Nucleus accumbens (tissue), 56 donors: ENCODE results near the gene PIK3R1.
A peak's percentile ranks its signal among the peaks of the same experiment; 100 is the strongest.
"Not testable (repeated sequence)": the region's sequence is repeated elsewhere in the genome, so short reads cannot be mapped to it uniquely, and the experiment has no call there.

Experiments used
- DNase-seq, 56 donors: peaks; one replicate each; lab custom pipeline; 2025; lab: John Stamatoyannopoulos, UW

The PIK3R1 gene

DNA sequence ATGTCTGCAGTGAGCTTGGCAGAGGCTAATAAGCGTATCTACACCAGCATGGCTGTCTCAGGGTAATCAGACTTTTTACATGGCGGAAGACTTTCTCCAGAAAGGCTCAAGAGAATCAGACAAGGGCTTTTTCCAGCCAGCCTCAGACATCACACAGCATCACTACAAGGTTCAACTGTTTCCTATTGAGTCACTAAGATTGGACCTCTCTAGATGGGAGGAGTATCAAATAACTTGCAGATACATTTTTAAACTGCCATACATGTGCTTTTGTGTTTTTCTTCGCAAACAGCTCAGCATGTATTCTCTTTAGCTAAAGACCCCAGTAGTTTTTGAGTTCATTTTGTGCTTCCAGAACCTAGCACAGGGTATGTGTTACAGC, 22.9 kb upstream of the PIK3R1 start:
- no peak for DNase-seq

DNA sequence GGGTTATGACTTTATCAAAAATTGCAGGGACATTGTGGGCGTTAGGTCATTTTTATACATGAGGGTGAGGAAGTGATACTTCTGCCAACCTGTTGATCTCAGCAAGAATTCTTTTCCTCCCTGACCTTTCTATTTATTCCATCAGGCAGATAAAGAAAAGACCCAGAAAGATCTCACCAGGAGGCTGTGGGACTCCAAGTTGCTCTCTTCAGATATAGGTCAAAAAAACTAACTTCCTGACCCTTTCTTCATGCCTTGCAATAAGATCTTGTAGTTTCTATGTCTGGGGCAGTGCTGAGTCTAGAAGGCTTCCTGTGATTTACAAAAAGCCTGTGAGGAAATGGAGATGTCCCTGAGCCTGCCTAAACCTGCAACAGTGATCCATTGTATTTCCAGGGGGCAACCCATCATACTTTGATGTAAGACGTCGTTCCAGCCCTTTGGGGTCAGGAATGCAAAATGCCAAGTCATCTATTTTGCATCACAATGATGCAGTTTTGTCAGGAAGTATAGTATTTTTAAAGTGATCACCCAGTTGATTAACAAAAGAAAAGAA, 22.0 kb upstream of the PIK3R1 start:
- DNase-seq = no peak

DNA sequence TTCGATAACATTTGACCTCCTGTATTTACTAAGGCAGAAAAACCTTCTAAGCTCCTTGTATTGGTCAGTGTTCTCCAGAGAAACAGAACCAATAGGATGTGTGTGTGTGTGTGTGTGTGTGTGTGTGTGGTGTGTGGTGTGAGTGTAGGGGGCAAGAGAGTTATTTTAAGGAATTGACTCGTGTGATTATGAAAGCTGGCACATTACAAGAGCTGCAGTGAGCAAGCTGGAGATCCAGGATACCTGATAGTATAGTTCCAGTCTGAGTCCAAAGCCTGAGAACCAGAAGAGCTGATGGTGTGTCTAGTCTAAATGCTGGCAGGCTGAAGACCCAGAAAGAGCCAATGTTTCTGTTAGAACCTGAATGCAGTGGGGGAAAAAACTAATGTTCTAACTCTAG, 21.2 kb upstream of the PIK3R1 start:
- DNase-seq = no peak

DNA sequence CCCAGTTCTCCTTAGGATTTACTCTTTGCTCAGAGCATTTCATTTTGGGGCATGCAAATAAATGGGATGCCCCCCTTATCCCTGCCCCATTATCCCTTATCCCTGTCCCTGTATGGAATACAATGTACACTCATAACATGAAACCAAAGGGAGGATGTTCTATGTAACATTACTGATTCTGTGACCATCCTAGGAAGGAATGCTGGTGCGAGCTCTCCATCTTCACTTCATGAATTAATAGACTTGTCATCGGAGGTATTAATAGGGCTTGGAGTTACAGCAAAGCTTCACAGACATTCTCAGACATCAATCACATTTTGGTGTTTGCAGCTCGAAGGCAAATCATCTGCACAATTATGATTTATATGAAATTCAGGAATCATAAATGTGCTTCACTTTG, 20.4 kb upstream of the PIK3R1 start:
- no peak for DNase-seq

DNA sequence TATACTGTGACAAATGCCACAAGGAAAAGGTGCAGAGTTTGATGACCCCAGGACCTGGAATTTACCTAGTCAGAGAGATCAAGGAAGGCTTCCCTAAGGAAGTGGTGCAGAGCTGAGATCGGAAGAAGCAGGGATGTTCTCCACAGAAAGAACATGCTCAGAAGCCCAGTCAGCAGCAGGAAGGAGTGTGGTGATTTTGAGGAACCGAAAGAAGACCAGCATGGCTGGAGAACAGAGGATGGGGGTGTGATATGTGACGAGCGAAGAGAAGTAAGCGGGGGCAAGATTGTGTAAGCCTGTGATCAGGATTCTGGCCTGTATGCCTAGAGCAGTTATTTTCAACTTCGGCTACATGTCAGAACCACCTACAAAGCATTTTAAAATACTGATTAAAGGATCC, 18.7 kb upstream of the PIK3R1 start:
- peak in 13 of 56 donors; percentile 4 to 40 (median 20) for DNase-seq

DNA sequence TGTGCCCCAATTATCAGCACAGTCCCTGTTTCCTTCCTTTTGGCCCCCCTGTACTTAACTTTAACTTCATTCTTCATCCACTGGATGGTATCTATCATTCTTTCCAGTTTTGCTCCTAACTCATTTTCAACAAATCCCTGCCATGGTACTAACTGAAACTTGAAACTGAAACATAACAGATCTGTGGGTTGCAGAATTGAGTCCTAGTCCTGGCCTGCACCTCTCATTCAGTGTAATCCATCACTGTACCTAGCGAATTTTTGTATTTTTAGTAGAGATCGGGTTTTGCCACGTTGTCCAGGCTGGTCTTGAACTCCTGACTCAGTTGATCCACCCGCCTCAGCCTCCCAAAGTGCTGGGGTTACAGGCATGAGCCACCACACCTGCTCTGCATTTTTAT, 15.3 kb upstream of the PIK3R1 start:
- no peak for DNase-seq

DNA sequence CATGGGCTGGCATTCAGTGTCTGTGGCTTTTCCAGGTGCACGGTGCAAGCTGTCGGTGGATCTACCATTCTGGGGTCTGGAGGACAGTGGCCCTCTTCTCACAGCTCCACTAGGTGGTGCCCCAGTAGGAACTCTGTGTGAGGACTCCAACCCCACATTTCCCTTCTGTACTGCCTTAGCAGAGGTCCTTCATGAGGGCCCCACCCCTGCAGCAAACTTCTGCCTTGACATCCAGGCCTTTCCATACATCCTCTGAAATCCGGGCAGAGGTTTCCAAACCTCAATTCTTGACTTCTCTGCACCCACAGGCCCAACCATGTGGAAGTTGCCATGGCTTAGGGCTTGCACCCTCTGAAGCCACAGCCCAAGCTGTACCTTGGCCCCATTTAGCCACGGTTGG, 4.9 kb upstream of the PIK3R1 start:
- DNase-seq = not testable (repeated sequence)

DNA sequence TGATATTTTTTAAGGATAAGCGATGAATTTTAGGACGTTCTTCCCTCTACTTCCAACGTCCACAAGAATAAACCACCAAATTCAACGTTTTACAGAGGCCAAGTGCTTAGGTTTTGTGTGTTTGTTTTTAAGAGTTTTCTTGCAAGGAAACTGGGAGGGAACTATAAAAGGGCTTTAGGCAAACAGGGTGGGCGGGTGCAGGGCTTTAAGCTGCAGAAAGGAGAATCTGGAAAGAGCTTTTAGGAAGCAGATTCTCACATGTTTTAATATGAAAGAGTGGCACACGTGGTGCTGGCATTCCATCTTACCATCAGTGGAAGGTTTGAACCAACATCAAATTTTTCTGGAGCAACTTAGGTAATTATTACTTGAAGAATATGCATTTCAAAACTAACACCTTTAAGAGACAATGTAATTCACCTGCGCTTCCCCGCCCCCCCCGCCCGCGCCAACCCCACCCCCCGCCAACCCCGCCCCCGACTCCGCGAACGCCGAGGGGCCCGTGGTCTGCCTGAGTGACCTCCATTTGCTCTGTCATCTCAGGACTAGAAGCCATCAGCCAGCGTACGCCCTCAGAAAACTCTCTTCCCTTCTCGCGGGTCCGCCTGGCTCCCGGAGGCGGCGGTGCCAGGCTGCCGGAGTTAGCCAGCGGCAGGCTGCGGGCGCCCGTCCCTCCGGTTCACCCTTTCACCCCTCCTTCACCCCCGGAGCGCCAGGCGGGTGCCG, 911 bp upstream of the PIK3R1 start:
- peak in 5 of 56 donors; percentile 48 to 70 (median 53) for DNase-seq

DNA sequence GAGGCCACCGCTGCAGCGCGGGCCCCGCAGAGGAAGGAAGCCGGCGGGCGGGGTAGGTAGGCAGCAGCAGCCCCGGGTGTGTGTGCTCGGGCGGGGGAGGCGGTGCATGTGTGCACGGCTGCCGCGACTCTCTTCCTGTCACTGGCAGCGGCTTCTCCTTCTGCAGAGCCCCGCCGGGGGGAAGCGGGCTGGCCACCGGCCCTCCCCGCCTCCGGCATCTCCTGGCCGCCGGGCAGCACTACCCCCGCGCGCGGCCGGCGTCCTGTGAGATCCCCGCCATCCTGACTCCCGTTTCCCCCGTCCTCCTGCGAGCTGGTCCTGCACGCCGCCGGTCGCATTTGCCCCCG, 315 bp downstream of the PIK3R1 start:
- DNase-seq = peak in 6 of 56 donors; percentile 53 to 76 (median 62)

DNA sequence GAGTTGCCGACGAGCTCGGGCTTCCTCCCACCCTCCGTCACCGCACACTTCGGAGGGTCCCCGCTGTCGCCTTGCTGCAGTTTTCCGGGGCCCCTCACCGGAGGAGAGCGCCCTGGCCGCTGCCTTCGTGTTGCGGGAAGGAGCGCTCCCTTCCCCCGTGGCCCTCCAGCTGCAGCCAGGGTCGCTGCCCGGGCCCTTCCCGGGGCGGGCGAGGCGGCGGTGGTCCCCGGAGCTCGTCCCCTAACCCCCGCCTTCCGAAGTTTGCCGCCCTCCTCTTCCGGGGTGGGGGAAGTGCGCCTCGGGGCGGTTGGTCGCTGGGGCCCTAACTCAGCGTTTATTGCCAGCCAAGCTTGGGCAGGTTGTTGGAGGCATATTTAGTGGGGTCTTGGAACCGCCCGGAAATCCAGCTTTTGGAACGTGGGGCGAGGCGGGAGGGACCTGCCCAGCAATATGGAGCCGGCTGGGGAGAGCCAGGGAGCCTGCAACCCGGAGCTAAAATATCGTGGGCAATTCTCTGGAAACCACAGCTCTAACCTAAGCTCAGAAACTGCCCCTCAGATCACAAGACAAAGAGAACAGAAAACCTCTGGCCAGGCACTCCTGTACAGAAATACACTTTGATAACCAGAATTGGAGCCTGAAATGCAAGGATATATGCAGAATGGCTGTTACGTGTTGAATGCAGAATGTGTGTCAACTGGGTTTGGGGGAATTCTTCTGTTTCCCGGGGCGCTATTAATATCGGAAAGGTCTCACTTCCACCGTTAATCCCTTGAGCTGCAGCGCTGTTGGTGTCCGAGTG, 890 bp downstream of the PIK3R1 start:
- peak in 41 of 56 donors; percentile 11 to 77 (median 52) for DNase-seq

DNA sequence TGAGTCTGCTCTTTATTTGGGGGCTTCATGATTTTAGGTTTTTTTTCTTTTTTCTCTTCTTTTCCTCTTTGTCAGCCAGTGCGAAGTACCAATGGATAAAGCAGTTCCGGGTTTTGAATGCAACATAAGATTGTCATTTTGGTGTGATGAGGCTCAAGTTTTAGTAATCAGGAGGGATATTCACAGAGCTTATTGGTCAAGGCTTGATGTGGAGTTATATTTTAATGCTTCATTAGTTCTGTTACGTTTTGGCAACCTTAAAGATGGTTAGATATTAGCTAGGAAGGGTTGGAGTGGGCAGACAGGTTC, 1.4 kb downstream of the PIK3R1 start:
- no peak for DNase-seq

DNA sequence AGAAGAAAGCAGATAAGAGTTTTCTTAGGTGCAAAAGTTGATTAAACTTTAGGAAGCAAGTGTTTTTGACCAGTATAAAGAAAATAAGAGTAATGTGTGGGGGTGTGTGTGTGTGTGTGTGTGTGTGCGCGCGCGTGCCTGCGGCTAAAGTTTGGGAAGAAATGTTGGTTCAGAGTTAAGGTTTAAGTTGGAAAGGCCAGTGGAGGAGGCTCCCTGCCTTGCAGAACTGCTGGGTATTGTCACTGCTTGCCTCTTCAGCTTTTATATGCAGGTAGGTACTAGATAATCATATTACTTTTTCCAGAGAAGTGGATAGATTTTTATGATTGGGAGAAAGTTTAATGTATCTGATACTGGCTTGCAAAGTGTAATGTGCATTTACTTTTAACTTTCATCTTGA, 2.0 kb downstream of the PIK3R1 start:
- DNase-seq = no peak

DNA sequence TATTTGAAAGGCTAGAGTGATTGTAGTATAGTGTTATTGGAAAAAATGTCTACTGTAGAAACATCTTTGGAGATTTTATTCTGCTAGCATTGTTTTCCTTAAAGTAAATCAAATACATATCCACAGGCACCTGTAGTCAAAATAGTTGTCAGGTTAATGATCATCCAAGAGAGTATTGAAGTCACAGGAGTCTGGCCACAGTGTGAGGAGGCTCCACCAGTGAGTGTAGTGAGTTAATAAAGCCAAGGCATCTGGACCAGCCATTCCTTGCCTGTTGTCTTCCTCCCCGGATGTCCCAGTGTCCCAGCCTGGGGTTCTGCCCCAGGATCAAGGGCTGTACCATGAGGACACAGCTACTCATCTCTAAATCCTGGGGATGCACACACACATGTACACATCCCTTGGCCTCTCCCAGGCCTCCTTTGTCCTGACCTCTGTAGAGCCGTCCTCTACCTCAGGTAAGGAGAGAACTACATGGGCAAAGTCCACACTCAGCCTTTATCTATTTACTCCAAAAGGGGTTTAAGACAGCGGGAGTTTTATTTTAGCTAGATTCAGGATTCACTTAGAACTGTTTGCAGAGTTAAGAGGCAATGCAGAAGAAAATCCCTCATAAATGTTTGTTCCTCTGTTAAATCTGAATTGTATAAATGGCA, 3.7 kb downstream of the PIK3R1 start:
- no peak for DNase-seq

DNA sequence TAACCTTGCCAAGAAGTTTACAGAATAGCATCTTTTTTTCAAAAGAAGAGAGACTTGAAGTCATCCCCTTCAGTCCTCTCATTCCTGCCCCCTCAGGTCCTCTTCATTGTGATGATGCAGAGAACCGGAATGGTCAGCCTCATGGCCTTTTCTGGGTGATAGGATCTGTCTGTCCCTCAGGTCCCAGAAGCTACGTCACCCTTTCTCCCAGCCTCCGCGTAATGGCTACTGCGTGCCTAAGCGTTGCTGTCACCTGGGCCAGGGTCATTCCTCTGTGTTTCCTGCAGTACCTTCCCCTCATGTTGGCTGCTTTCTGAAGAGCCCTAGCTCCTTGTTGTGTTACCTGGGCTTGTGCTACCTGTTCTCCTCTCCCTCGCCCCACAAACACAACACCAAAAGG, 4.7 kb downstream of the PIK3R1 start:
- no peak for DNase-seq

DNA sequence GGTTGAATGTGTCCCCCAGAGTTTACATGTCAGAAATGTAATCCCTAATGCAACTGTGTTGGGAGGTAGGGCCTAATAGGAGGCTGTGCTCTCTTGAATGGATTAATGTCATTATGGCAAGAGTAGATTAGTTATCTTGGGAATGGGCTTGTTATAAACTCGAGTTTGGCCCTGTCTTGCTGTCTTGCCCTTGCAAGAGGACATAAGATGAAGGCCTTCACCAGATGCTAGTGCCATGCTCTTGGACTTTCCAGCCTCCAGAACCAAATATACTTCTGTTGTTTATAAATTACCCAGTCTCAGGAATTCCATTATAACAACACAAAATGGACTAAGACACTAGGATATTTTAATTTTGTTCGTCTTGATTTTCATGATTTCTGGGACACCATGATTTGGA, 5.4 kb downstream of the PIK3R1 start:
- DNase-seq = no peak

DNA sequence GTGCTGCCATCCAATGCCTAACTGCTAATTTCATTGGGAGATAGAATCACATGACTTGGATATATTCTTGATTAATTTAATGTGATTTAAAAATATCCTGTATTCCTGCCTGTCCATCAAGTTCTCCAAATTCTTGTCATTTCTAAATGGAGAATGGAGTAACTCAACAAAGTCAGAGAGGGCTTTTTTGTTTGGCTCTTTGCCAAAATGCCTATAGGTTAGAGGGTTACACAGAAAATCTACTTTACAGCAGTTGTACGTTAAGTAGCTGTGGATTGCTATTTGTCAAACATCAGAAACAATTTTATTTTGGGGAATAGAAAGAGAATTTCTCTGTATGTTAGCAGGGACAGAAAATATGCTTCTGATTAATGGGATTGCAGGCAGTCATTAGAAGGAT, 5.9 kb downstream of the PIK3R1 start:
- DNase-seq = no peak

DNA sequence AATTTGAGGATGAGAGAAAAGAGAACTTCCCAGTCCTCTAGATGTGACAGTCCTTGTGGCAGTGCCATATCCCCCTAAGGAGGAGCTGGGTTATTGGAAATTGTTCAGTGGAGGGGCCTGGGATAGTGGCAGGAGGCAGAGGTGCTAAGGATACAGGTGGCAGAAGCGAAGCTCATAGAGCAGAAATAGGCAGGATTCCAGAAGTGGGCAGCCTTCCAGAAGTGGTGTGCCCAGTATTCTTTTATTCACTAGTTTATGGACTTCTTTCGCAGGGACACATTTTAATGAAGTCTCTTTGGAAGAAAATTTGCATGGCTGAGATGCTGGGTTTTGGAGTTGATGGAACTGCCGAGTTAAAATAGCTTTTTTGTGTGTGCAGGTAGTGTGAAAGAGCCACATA, 6.8 kb downstream of the PIK3R1 start:
- DNase-seq = peak in 2 of 56 donors; percentile 13 to 28

DNA sequence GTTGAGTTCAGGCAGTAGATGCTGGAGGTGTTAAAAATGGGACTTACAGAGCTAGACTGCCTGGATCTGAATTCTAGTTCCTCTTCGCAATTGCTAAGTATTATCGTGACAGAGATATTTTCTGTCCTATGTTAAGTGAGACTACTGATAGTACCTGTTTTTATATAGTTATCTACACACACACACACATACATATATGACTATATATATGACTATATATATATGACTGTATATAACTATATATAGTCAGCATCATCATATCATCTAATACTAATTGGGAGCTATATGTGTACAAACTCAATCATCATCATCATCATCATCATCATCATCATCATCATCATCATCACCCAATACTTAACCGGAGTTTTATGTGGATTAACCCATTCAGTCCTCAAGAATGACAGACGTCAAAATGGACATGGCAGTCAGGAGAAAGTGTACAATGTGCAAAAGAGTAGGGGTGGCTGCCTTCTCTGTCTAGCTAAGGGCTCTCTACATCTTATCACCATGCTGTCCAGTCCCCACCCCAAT, 7.3 kb downstream of the PIK3R1 start:
- no peak for DNase-seq

DNA sequence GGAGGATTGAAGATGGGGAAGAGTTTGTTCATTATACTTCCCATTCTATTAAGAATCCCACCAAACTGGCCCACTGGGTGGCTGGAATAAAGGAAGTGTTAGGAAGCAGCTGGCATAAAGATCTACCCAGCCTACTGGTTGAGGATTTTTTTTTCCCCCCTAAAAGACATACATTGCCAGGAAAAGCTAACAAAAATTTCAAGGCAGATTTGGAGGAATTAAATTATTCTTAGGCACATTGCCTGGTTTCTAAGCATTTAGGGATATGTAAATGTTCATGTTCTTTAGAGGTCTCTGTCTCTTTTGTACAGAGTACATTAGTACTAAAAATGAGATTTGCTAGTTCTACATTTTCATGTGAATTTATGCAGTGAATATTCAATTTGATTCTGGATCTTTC, 8.3 kb downstream of the PIK3R1 start:
- no peak for DNase-seq

DNA sequence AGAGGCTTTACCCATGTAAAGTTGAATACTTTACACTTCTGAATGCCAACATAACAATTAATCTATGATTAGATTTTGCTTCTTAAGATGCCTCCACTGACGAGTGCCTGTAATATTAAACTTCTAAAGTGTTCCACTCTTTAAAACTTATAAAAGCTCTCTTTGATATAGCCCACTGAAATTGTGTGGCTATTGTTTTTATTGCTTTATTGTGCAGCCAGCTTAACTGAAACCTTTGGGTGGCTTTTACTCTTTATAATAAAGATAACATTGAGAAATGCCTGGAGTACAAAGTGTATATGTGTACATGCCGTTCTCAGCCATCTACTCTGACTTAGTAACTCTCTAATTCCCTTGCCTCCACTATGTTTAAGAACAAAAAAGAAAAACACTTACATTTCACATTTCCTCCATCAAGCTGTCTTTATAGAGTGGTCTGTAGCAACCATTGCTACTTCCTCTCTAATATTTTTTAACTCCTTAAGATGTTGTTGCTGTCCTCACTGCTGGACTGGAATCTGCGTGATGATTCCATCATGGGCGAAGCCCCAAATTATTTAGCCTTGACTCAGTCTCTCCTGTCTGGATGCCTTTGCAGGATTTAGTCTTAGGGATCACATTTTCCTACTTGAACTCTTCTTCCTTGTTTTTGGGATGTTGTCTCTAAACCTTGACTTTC, 9.1 kb downstream of the PIK3R1 start:
- no peak for DNase-seq
